ENCODE measurements around the gene CENPX. TPM values are rescaled to one million over a fixed set of nuclear protein-coding genes. Genes with fewer than 3 reads are reported as not detected.

CENPX gene
- total RNA-seq, 1 experiment from 2014 or later, result 77.9 TPM

GRCh38 chr17:81994593-81995462, 27.9 kb downstream of the CENPX start:
- Mint-ChIP-seq H3K36me3 (ENCODE audit: insufficient read depth in 1 of 3, low read depth in 3 of 3) (peaks cover 0 to 13% (median 13%) of the 10 kb centered on the region in 3 experiments; a peak in 6 of 7 replicates), H3K9me3 (no peaks in the 10 kb centered on the region), H3K4me3 (no peak overlapping the region), H3K27ac (no peak overlapping the region), H3K27me3 (ENCODE audit: low read depth) (no peaks in the 10 kb centered on the region), H3K4me1 (peaks cover 21 to 37% of the 10 kb centered on the region in 2 experiments)
- Histone ChIP-seq H3K27me3 (ENCODE audit: insufficient read depth, low read length) (no peaks in the 10 kb centered on the region), H2BK12ac (ENCODE audit: insufficient read length, low read depth, low read length) (no peak overlapping the region), H3K79me2 (ENCODE audit: insufficient read depth, low read length) (no peaks in the 10 kb centered on the region), H2BK20ac (ENCODE audit: low read depth, low read length, poor library complexity, severe bottlenecking) (no peak overlapping the region), H4K8ac (replicated peaks; ENCODE audit: insufficient read length, low read depth, low read length) (no peak overlapping the region), H2AK5ac (ENCODE audit: insufficient read length, low read length) (no peak overlapping the region), H3K79me1 (ENCODE audit: insufficient read depth, low read depth, low read length, poor library complexity, severe bottlenecking) (no peaks in the 10 kb centered on the region), H3T11ph (ENCODE audit: low read length) (no peak overlapping the region), H3K56ac (ENCODE audit: insufficient read length, low read depth, low read length) (no peak overlapping the region), H3K9me3 (ENCODE audit: control insufficient read depth, low read depth, low read length) (no peaks in the 10 kb centered on the region), H3K4me1 (ENCODE audit: insufficient read depth, low read length) (no peaks in the 10 kb centered on the region; the same call in 1 of the 2 replicates), H2BK120ac (ENCODE audit: low read depth, low read length, poor library complexity, severe bottlenecking) (no peak overlapping the region), H3K14ac (ENCODE audit: insufficient read depth, low read length) (no peak overlapping the region; the same call in 1 of the 2 replicates), H3K4me2 (ENCODE audit: insufficient read depth, insufficient read length, low read length) (no peak overlapping the region), H3K18ac (ENCODE audit: insufficient read length, low read depth, low read length) (no peak overlapping the region), H3K23ac (ENCODE audit: insufficient read length, low read depth, low read length) (no peak overlapping the region), H4K5ac (ENCODE audit: insufficient read length, low read depth, low read length) (no peak overlapping the region), H2BK15ac (ENCODE audit: low read depth, low read length) (no peak overlapping the region), H4K91ac (ENCODE audit: insufficient read length, low read depth, low read length) (no peak overlapping the region), H3K9ac (ENCODE audit: extremely low read depth, insufficient read length, low read length) (no peak overlapping the region), H3K23me2 (ENCODE audit: insufficient read length, low read depth, low read length, poor library complexity, severe bottlenecking) (no peaks in the 10 kb centered on the region), H4K20me1 (ENCODE audit: control insufficient read depth, insufficient read depth, insufficient read length) (no peaks in the 10 kb centered on the region), H3K4ac (ENCODE audit: low read depth, low read length) (no peak overlapping the region), H2AFZ (ENCODE audit: low read length) (no peak overlapping the region), H2BK5ac (ENCODE audit: insufficient read length, low read length) (no peak overlapping the region), H3K27ac (ENCODE audit: insufficient read length, low read depth, low read length) (no peak overlapping the region)
- WGBS (ENCODE audit: extremely low coverage, insufficient read length, low lambda C conversion rate), result no CpG with 5 or more reads among the region's 39 CpGs
- DNase-seq, result no peak
- TF ChIP-seq CTCF (conservative IDR thresholded peaks at IDR 0.05), result no peak

Data from H9 (cell line).